ENCODE measurements around the gene A2M. TPM values are rescaled to one million over a fixed set of nuclear protein-coding genes. Genes with fewer than 3 reads are reported as not detected.

The A2M gene
- total and polyA plus RNA-seq, 9 of the 15 experiments (the other 6 are each of a cell fraction or from before 2014, with no cell fraction given): 0.08 to 2.3 TPM; not detected in 7

DNA sequence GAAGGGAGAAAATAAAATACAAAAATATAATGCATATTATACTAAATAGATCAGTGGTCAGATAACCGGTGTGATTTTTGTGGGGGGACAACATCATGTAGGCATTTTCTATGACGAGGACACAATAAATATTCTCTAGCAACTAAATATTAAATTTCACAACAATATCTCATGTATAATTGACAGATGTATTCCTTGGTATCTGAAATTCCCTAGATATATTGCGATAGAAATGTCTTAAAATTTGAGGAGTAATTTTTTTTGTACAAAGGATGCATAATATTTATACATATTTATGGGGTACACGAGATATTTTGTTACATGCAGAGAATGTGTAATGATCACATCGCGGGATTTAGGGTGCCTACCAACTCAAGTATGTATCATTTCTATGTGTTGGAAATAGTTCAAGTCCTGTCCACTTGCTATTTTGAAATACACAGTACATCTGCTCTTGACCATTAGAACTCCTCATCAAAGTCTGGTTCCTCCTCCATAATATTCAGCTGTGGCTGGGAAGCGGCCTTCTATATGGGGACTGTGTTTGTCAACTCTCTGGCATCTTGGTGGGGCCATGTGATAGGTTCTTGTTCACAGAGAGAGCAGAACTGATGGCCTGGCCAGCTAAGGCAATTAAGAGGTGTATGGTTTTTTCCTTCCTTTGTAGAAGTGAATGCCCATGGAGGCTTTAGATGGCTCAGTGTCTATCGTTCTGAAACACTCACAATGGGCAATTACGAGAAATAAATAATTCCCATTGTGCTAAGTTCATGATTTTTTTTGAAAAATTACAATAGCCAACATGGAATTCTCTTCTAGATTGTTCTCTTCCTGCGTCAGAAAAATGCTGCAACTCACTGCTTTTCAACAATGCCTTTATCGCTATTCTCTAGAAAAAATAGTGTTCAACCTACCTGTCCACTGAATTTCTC lies 8.8 kb downstream of the A2M start (continued):
- TF ChIP-seq, protein P1, sequence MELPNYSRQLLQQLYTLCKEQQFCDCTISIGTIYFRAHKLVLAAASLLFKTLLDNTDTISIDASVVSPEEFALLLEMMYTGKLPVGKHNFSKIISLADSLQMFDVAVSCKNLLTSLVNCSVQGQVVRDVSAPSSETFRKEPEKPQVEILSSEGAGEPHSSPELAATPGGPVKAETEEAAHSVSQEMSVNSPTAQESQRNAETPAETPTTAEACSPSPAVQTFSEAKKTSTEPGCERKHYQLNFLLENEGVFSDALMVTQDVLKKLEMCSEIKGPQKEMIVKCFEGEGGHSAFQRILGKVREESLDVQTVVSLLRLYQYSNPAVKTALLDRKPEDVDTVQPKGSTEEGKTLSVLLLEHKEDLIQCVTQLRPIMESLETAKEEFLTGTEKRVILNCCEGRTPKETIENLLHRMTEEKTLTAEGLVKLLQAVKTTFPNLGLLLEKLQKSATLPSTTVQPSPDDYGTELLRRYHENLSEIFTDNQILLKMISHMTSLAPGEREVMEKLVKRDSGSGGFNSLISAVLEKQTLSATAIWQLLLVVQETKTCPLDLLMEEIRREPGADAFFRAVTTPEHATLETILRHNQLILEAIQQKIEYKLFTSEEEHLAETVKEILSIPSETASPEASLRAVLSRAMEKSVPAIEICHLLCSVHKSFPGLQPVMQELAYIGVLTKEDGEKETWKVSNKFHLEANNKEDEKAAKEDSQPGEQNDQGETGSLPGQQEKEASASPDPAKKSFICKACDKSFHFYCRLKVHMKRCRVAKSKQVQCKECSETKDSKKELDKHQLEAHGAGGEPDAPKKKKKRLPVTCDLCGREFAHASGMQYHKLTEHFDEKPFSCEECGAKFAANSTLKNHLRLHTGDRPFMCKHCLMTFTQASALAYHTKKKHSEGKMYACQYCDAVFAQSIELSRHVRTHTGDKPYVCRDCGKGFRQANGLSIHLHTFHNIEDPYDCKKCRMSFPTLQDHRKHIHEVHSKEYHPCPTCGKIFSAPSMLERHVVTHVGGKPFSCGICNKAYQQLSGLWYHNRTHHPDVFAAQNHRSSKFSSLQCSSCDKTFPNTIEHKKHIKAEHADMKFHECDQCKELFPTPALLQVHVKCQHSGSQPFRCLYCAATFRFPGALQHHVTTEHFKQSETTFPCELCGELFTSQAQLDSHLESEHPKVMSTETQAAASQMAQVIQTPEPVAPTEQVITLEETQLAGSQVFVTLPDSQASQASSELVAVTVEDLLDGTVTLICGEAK (IDR thresholded peaks at IDR 0.05): no peak
- TF ChIP-seq, protein P1 (CRISPR knock-in tag; IDR thresholded peaks at IDR 0.05): no peak
- no peak for TF ChIP-seq DMBX1 (CRISPR knock-in tag; IDR thresholded peaks at IDR 0.05; ENCODE audit: borderline replicate concordance)

Data from K562 (cell line).